Peyer's patch (tissue), 4 donors: ENCODE data around the gene EDEM2. TPM values are rescaled to one million over a fixed set of nuclear protein-coding genes. Genes with fewer than 3 reads are reported as not detected.

Source experiments
- DNase-seq, 3 donors: peaks; one replicate each; pipeline ENCODE4 v3.0.0-alpha.2; 2017 to 2019
- H3K27ac ChIP-seq, 4 donors: fragments of 200-600 bp; sonication (generic); one replicate each; pipeline ENCODE4 v1.5.1; 2016 to 2019
- H3K27me3 ChIP-seq, 2 donors: fragments of 200-600 bp; sonication (generic); one replicate each; pipeline ENCODE4 v1.5.1; 2019
- H3K36me3 ChIP-seq, 3 donors: fragments of 200-600 bp; sonication (generic); one replicate each; pipeline ENCODE4 v1.5.1; 2016 to 2019
- H3K4me1 ChIP-seq, 4 donors: fragments of 200-600 bp; sonication (generic); one replicate each; pipeline ENCODE4 v1.5.1; 2016 to 2019
- H3K4me3 ChIP-seq, 4 donors: fragments of 200-600 bp; sonication (generic); 1 replicate in 3 of 4; 2 replicates in 1 of 4; pipeline ENCODE4 v1.5.1; 2016 to 2019; ENCODE audit warnings: mild to moderate bottlenecking in 1 of 4
- H3K9me3 ChIP-seq, 4 donors: fragments of 200-600 bp; sonication (generic); one replicate each; pipeline ENCODE4 v1.5.1; 2016 to 2019; ENCODE audit warnings: mild to moderate bottlenecking in 1 of 4
- CTCF ChIP-seq, 6 experiments: fragments of 450-650 bp in 4 of 6; fragments of 200-600 bp in 2 of 6; sonication (generic) in 1 of 6; IDR thresholded peaks; one replicate each; pipeline ENCODE4 v1.5.1; 2017 to 2019; ENCODE audit warnings: antibody characterized with exemption in 6 of 6, mild to moderate bottlenecking in 3 of 6, moderate library complexity in 1 of 6
- POLR2A ChIP-seq, 2 donors: fragments of 450-650 bp; IDR thresholded peaks; one replicate each; pipeline ENCODE4 v1.5.1; 2017; ENCODE audit warnings: antibody characterized with exemption in 2 of 2, mild to moderate bottlenecking in 2 of 2, moderate library complexity in 2 of 2
- total RNA-seq, 4 donors: library from RNA; depleted of rRNA; stranded (reverse); fragments of >200 nt; gene quantifications; one replicate each; pipeline ENCODE4 v1.1.0, GENCODE V29; 2016

The EDEM2 gene
- total RNA-seq, 4 donors from 2014 or later, result 18.2 to 38.3 (median 33.8) TPM

- TF ChIP-seq CTCF (IDR thresholded peaks at IDR 0.05), result no peak
- no peak for TF ChIP-seq POLR2A (IDR thresholded peaks at IDR 0.05)
- DNase-seq, result no peak
- Histone ChIP-seq H3K4me1 (no peaks in the 10 kb centered on the region), H3K27me3 (no peaks in the 10 kb centered on the region), H3K36me3 (peaks cover 0 to 27% (median 0%) of the 10 kb centered on the region in 3 donors), H3K9me3 (no peaks in the 10 kb centered on the region), H3K4me3 (no peak overlapping the region), H3K27ac (no peak overlapping the region)
Measured at GRCh38 chr20:35111141-35111888, 35.8 kb downstream of the EDEM2 start.

GRCh38 chr20:35108921-35109320, 38.2 kb downstream of the EDEM2 start:
- DNase-seq, result no peak
- Histone ChIP-seq H3K4me3 (no peak overlapping the region), H3K27me3 (no peaks in the 10 kb centered on the region), H3K4me1 (no peaks in the 10 kb centered on the region), H3K27ac (no peak overlapping the region), H3K9me3 (no peaks in the 10 kb centered on the region), H3K36me3 (peaks cover 0 to 3% (median 0%) of the 10 kb centered on the region in 3 donors)
- no peak for TF ChIP-seq CTCF (IDR thresholded peaks at IDR 0.05)
- TF ChIP-seq POLR2A (IDR thresholded peaks at IDR 0.05), result no peak

DNA sequence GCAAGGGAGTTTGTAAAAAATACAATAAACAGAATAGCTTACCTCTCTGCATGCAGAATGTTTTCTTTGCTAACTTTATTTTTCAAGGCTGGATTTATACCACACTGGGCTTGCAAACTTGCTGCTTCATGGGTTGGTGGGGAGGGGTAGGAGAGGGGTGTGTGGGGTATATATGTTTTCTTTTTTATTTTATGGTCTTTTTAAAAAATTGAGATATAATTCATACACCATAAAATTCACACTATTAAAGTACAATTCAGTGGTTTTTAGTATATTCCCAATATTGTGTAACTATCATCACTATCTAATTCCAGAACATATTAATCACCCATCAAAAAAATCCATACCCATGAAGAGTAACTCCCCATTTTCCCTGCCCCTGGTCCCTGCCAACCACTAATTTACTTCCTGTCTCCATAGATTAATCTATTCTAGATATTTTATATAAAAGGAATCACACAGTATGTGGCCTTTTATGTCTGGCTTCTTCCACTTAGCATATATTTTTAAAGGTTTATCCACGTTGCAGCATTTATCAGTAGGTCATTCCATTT, 40.2 kb downstream of the EDEM2 start:
- Histone ChIP-seq H3K36me3 (no peaks in the 10 kb centered on the region), H3K4me1 (no peaks in the 10 kb centered on the region), H3K27ac (no peak overlapping the region), H3K4me3 (no peak overlapping the region), H3K27me3 (no peaks in the 10 kb centered on the region), H3K9me3 (no peaks in the 10 kb centered on the region)
- DNase-seq, result no peak
- no peak for TF ChIP-seq CTCF (IDR thresholded peaks at IDR 0.05)
- no peak for TF ChIP-seq POLR2A (IDR thresholded peaks at IDR 0.05)

DNA sequence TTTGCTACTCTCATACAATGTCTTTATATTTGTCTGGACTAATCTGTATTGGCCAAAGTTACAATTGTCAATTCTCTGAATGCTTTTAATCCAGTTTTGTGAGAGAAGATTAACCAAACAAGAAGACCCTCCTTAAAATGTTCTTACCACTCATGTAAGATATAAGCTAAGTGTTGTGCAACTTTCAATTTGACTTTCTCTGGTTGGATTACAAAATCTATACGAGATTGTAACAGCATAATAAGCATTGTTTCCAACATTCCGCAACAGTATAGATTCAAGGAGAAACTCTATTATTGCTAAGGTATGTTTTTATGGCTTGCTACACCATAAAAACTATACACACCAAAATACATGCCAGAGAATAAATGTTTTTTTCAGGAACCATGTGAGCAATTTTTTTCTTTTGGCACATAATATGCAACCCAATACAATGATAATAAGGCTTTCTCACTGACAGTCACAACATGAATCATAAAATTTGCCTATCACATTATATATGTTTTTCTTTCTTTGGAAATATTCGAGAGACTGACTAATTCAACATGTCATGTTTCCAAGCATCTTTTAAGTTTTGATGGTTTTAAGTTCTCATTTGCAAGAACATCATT, 42.3 kb downstream of the EDEM2 start:
- Histone ChIP-seq H3K27me3 (no peaks in the 10 kb centered on the region), H3K36me3 (no peaks in the 10 kb centered on the region), H3K9me3 (no peaks in the 10 kb centered on the region), H3K27ac (no peak overlapping the region), H3K4me1 (no peaks in the 10 kb centered on the region), H3K4me3 (no peak overlapping the region)
- no peak for TF ChIP-seq CTCF (IDR thresholded peaks at IDR 0.05)
- TF ChIP-seq POLR2A (IDR thresholded peaks at IDR 0.05), result no peak
- DNase-seq, result no peak

- Histone ChIP-seq H3K4me1 (no peaks in the 10 kb centered on the region), H3K36me3 (no peaks in the 10 kb centered on the region), H3K4me3 (no peak overlapping the region), H3K27me3 (no peaks in the 10 kb centered on the region), H3K9me3 (no peaks in the 10 kb centered on the region), H3K27ac (no peak overlapping the region)
- DNase-seq, result no peak
- no peak for TF ChIP-seq CTCF (IDR thresholded peaks at IDR 0.05)
- TF ChIP-seq POLR2A (IDR thresholded peaks at IDR 0.05), result no peak
Measured at GRCh38 chr20:35101620-35102019, 45.5 kb downstream of the EDEM2 start.
